ENCODE measurements around the gene SLX4.

Gene SLX4

DNA sequence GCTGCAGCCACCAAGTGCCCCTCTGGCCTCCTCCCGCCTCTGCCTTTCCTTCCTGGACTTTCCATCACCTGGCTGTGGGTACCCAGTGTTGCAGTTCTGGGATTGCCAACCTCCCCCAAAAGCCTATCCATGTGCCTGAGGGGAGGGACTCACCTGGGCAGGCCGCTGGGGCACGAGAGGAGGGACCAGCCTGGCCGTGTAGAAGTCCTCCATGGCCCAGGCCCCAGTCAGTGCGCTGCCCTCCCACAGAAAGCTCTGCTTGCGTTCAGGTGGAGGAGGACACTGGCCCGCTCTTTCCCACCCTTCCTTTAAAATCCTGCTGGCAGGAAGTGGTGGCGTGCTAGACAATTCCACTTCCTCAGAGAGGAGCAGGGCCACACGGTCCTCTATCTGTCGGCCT lies 14.2 kb downstream of the SLX4 start:
- TF ChIP-seq, protein P1, sequence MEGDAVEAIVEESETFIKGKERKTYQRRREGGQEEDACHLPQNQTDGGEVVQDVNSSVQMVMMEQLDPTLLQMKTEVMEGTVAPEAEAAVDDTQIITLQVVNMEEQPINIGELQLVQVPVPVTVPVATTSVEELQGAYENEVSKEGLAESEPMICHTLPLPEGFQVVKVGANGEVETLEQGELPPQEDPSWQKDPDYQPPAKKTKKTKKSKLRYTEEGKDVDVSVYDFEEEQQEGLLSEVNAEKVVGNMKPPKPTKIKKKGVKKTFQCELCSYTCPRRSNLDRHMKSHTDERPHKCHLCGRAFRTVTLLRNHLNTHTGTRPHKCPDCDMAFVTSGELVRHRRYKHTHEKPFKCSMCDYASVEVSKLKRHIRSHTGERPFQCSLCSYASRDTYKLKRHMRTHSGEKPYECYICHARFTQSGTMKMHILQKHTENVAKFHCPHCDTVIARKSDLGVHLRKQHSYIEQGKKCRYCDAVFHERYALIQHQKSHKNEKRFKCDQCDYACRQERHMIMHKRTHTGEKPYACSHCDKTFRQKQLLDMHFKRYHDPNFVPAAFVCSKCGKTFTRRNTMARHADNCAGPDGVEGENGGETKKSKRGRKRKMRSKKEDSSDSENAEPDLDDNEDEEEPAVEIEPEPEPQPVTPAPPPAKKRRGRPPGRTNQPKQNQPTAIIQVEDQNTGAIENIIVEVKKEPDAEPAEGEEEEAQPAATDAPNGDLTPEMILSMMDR (IDR thresholded peaks at IDR 0.05; ENCODE audit: extremely low read depth, missing control alignments) = no peak
- no peak for DNase-seq (ENCODE audit: low spot score)

DNA sequence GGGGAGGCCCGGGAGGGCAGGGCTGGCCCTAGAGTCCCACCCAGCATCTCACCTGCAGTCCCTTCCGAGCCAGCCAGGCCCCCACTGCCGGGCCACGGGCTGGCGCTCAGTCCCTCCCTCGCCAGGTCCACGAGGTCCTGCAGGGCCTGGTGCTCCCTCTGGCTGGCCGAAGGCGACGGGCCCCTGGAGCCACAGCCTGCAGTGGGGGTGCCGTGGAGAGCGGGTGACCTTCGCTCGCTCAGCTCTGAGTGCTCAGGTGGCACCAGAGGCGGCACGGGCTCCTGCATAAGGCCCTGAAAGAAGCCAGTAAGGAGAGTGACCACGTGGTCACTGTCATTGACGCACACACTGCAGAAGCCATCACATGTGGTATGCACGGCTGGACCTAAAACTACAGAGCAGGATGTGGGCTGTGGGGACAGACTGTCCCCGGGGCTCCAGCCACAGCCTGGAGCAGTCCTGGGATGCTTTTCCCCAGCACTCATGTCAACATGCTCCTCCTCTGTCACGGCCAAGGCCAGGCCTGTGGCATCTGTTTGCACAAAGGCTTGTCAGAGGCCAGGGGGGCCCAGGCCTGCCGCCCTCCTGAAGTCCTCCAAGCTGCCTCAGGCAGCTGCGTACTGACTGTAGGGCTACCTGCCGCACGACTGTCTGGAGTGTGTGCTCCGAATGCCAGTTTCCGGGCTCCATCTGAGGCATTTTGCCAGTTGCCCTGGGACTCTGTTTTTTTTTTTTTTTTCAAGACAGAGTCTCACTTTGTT lies 15.1 kb downstream of the SLX4 start:
- DNase-seq (ENCODE audit: low spot score) = no peak
- TF ChIP-seq, protein P1 (IDR thresholded peaks at IDR 0.05; ENCODE audit: extremely low read depth, missing control alignments) = no peak

DNA sequence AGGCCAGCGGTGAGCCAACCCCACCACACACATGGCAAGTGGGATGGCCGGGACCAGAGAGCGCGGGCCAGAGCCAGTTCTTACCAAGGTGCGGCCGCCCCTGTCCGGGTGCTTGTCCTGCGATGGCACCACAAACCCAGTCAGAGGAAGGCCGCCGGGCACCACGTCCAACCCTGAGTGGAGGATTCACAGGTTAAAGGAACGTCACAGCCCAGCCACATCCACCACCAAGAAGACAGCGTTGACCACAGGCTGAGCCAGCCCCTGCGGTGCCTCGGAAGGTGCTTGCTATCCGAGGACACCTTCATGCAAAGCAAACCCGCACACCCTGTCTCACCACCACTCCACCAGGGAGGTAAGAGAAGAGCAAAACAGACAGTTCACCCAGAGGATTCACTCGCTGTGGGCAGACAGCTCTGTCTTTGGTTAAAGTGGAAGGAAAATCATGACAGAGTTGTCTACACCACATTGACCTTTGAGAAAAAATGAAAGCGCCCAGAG lies 15.8 kb downstream of the SLX4 start:
- TF ChIP-seq, protein P1 (IDR thresholded peaks at IDR 0.05; ENCODE audit: extremely low read depth, missing control alignments) = no peak
- no peak for DNase-seq (ENCODE audit: low spot score)

DNA sequence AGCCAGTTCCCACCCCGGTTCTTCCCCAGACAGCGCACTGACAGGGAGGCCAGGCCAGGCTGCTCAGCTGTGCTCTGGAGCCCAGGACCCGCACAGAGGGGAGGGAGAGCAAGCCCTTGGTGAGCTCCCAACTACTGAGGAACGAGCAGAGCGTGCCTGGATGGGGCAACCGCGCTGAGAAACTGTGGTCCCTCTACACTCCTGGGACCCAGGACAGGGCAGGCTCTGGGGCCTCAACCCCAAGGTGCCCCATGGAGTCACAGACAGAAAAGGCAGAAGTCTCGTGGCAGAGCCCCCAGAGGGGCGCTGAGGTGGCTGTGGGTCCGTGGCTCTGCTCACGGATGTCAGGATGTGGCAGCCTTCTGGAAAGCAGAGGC lies 16.3 kb downstream of the SLX4 start:
- TF ChIP-seq, protein P1 (IDR thresholded peaks at IDR 0.05; ENCODE audit: extremely low read depth, missing control alignments) = no peak
- no peak for DNase-seq (ENCODE audit: low spot score)

DNA sequence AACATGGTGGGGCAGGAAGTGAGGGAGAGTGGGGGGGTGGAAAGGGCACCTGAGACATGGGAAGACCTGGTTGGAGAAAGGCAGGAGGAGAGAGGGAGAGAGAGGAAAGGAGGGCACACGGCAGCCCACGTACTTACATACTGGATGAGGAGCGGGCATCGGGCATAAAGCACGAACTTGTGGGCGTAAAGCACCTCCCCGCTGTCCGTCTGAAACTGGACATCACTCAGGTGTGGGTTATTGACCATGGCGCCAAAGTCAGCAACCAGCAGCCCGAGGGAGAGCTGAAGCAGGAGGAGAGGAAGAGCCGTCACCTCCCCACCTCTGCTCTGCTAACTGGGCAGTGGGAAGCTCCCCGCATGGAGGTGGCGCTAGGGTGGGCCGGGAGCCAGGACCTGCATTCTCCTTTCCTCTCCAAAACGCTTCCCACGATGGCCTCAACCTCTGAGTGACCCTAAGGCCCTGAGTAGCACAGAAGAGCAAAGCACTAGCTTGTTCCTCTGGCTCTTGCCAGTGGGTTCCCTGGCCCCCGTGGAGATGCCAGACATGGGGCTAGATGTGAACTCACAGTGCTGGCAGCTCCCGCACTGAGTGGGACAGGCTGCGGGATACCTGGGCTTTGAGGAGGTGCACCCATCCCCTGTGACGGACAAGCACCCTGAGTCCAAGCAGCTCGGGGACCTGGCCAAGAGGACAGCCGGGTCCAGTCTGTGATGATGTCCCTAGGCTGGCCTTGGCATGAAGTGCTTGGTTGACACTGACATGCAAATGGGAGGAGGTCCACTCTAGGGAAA lies 16.9 kb downstream of the SLX4 start:
- no peak for DNase-seq (ENCODE audit: low spot score)
- TF ChIP-seq, protein P1 (IDR thresholded peaks at IDR 0.05; ENCODE audit: extremely low read depth, missing control alignments) = no peak

DNA sequence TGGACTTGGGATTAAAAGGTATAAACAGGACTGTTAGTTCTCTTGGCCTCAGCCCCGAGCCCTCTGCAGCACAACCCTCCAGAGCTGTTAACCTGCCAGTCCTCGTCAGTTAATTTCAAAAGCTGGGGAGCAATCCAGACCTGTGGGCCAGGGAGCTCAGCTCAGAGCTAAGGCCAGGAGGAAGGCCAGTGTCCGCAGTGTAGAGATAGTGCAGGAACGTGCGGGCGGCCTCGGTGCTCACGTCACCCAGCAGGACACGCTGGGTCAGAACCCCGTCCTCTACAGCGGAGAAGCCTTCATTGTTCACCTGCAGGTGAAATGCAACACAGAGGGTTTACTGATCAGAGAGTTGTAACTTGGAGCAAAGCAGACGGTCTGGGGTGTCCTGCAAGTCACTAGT lies 18.8 kb downstream of the SLX4 start:
- DNase-seq (ENCODE audit: low spot score) = no peak
- TF ChIP-seq, protein P1 (IDR thresholded peaks at IDR 0.05; ENCODE audit: extremely low read depth, missing control alignments) = no peak

DNA sequence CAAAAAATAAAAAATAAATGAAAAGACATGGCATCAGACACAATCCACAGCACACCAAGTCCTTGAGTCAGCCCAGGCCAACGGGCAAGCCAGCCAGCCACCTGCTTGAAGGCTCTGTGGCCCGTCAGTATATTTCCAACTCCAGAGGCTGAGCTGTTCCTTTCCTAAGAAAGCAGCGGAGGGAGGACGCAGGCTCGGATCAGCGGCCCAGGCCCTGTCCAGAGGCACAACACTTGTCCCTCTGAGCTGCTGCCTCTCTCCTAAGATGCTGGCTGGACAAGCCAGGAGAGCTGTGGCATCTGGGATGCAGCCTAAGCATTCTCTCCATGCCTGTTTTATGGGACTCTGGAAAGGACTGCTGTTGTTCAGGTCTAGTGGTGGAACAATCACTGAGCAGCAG lies 19.4 kb downstream of the SLX4 start:
- DNase-seq (ENCODE audit: low spot score) = no peak
- TF ChIP-seq, protein P1 (IDR thresholded peaks at IDR 0.05; ENCODE audit: extremely low read depth, missing control alignments) = no peak

Measured in GM20000 (cell line).